SK-N-SH treated with all-trans-retinoic acid at 6 μM for 48 hours (cell line): Measurements from ENCODE around the gene RIN3.

Experiments used
- GLIS3 ChIP-seq: fragments of 250-450 bp; sonication (Bioruptor Pico); IDR thresholded peaks from 2 replicates; pipeline ENCODE4 v1.5.0; 2020; ENCODE audit warnings: mild to moderate bottlenecking, moderate library complexity
- SNAI2 ChIP-seq: fragments of 250-450 bp; sonication (Bioruptor Pico); IDR thresholded peaks from 2 replicates; pipeline ENCODE4 v1.5.0; 2020; ENCODE audit warnings: mild to moderate bottlenecking, moderate library complexity
- ZFP3 ChIP-seq: fragments of 250-450 bp; sonication (Bioruptor Pico); IDR thresholded peaks from 2 replicates; pipeline ENCODE4 v1.5.0; 2020; ENCODE audit warnings: mild to moderate bottlenecking, moderate library complexity

DNA sequence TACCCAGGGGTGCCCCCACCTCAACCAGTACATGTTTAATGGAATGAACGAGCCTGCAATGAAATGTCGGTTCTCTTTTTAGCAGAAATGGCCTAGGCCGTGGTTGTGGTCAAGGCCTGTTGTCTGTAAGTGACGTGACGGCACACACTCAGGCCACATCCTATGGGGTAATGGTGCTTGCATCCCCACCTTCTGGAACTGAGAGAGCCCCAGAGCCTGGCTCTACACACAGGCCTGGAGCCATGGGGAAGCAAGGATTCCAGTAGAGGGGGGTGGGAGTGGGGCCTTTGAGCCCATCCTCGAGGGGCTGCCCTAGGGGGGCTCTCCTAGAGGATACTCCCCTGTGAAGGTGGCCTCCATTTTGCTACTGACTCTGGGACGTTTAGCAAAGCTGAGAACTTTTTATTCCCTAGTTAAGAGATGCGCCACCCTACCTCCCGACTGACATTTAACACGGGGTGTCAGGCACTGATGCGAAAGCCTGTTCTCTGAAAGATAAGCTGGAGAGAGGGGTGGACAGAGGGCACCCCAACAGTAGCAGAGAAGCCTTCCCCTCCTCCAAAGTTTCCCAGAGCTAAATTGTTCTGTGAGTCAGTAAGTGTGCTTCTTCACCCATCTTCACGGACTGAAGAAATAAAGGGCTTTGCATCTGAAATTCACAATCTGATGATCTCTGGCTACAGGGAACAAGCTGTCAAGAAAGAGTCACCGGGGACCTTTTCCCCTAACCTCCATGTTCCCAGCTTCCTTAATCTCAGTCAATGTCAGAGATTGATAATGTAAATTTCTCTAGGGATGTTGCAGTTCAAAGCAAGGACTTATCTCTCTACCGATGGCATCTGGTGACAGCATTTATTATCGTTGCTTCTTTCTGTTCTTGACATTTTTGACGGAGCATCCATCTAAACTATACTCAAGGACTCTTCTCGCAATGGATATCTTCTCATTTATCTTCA is 6.8 kb downstream of the RIN3 start:
- TF ChIP-seq GLIS3, result no peak
- TF ChIP-seq SNAI2, result no peak
- no peak for TF ChIP-seq ZFP3 (CRISPR knock-in tag)
